NT2/D1 (cell line): ENCODE results near the gene CHRNA1.

Source experiments
- DNase-seq: peaks from one replicate; pipeline ENCODE4 v3.0.0-alpha.2; 2011; ENCODE audit warnings: low read depth, low spot score
- H3K27me3 ChIP-seq: 2 replicates; pipeline ENCODE4 v1.6.0; 2011; ENCODE audit warnings: mild to moderate bottlenecking; ENCODE audit not compliant: insufficient read length, insufficient read depth
- H3K36me3 ChIP-seq: 2 replicates; pipeline ENCODE4 v1.6.1; 2011; ENCODE audit warnings: mild to moderate bottlenecking, low read length, mixed read lengths; ENCODE audit not compliant: insufficient read depth, insufficient read length
- H3K4me1 ChIP-seq: 2 replicates; pipeline ENCODE4 v1.5.1; 2011; ENCODE audit not compliant: insufficient read depth, insufficient read length
- H3K4me3 ChIP-seq: 2 replicates; pipeline ENCODE4 v1.5.1; 2011; ENCODE audit warnings: low read depth; ENCODE audit not compliant: insufficient read length
- H3K9ac ChIP-seq: 2 replicates; pipeline ENCODE4 v1.6.0; 2011; ENCODE audit warnings: low read depth; ENCODE audit not compliant: insufficient read length
- H3K9me3 ChIP-seq: 2 replicates; pipeline ENCODE4 v1.5.1; 2011; ENCODE audit warnings: mild to moderate bottlenecking, low read length; ENCODE audit not compliant: insufficient read depth
- SUZ12 ChIP-seq: IDR thresholded peaks from 2 replicates; pipeline ENCODE4 v1.6.1; 2011; ENCODE audit not compliant: insufficient read length, insufficient read depth; ENCODE audit errors: extremely low read depth
- YY1 ChIP-seq: IDR thresholded peaks from 2 replicates; pipeline ENCODE4 v1.6.1; 2011; ENCODE audit not compliant: insufficient read length, insufficient read depth
- ZNF274 ChIP-seq: IDR thresholded peaks from 2 replicates; pipeline ENCODE4 v1.6.1; 2011; ENCODE audit warnings: mild to moderate bottlenecking, low read depth, low read length

The CHRNA1 gene

DNA sequence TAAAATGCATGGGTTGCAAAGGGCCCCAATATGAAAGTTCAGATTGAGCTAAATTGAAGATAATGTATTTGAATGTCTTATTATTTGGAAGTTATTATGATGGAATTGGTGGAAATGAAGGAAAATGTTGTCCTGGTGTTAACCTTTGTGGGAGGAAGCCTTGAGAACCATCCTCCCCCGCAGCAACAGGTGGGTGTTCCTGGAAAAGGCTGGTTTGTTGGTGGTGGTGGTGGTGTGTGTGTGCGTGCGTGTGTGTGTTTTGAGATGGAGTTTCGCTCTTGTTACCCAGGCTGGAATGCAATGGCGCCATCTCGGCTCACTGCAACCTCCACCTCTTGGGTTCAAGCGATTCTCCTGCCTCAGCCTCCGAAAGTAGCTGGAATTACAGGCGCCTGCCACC lies 36.2 kb downstream of the CHRNA1 start:
- no peaks in the 10 kb centered on the region for H3K27me3 ChIP-seq
- no peak for DNase-seq
- TF ChIP-seq ZNF274 (no peak), SUZ12 (no peak), YY1 (no peak)

DNA sequence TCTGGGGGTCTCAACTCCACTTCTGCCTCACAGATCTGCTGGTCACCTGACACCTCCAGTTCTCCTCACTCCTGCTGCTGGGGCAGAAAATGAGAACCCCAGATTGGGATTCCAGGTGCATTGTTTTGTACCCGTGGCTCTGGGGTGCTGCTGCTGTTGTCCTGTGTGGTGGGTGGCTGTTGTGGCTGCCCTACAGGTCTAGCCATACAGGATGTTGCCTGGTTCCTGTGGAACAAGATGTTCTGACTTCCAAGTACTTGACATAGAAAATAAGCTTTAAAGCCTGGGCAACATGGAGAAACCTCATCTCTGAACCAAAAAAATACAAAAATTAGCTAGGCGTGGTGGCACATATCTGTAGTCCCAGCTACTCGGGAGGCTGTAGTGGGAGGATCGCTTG lies 38.1 kb downstream of the CHRNA1 start:
- Histone ChIP-seq H3K4me3 (no peak overlapping the region), H3K9ac (no peak overlapping the region), H3K9me3 (peaks cover 10% of the 10 kb centered on the region; the same call in 1 of the 2 replicates), H3K36me3 (no peaks in the 10 kb centered on the region), H3K4me1 (no peaks in the 10 kb centered on the region), H3K27me3 (no peaks in the 10 kb centered on the region)
- TF ChIP-seq ZNF274 (no peak), SUZ12 (no peak), YY1 (no peak)
- DNase-seq: no peak

More for the DNA sequence above, 36.2 kb downstream of the CHRNA1 start:
- no peaks in the 10 kb centered on the region for H3K4me1 ChIP-seq
- no peak overlapping the region for H3K4me3 ChIP-seq
- H3K9me3 ChIP-seq: peaks cover 10% of the 10 kb centered on the region; the same call in 1 of the 2 replicates
- no peak overlapping the region for H3K9ac ChIP-seq
- H3K36me3 ChIP-seq: no peaks in the 10 kb centered on the region

DNA sequence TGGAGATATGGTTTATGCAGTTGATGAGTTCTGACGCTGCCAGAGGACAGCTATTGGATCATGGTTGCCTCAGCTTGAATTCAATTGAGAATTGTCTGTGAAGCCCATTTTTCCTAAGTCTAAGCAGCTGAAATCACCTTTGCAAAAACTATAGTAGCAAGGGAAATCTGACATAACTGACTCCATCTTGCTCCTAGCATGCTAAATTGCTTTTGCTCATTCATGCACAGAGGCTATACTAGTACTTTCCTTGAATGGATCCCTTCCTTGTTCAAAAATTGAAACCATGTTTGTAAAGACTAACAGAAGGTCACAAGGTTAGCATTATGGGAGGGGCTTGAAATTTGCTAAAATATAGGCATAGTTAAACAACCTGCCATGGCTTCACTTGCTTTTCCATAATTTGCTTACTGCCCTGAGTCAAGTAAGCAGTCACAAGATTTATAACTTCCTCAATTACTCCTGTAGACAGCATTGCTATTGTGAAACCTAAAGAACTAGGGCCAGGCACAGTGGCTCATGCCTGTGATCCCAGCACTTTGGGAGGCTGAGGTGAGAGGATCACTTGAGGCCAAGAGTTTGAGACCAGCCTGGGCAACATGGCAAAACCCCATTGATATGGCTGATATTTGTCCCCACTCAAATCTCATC lies 41.2 kb downstream of the CHRNA1 start:
- no peak for TF ChIP-seq YY1
- no peak for TF ChIP-seq ZNF274
- no peak for TF ChIP-seq SUZ12
- Histone ChIP-seq H3K27me3 (no peaks in the 10 kb centered on the region), H3K36me3 (no peaks in the 10 kb centered on the region), H3K4me3 (no peak overlapping the region), H3K9me3 (peaks cover 6% of the 10 kb centered on the region; the same call in 1 of the 2 replicates), H3K9ac (no peak overlapping the region), H3K4me1 (no peaks in the 10 kb centered on the region)
- no peak for DNase-seq

DNA sequence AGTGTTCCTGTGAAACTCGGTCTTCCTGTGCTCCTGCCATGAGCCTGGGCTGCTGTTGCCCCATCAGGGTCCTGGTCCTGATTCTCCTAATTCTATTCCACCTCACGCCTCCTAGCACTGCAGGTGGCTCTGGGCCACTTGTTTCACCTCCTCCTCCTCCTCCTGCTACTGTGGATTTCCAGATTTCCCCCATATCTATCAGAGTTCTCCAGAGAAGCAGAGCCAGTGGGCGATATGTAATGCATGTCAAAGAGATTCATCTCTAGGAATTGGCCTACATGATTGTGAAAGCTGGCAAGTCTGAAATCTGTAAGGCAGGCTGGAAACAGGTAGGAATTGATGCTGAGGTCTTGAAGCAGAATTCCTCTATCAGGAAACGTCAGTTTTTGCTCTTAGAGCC lies 45.3 kb downstream of the CHRNA1 start:
- peaks cover 6% of the 10 kb centered on the region; the same call in 1 of the 2 replicates for H3K9me3 ChIP-seq
- no peaks in the 10 kb centered on the region for H3K4me1 ChIP-seq
- no peak overlapping the region for H3K9ac ChIP-seq
- no peaks in the 10 kb centered on the region for H3K36me3 ChIP-seq
- no peak overlapping the region for H3K4me3 ChIP-seq
- DNase-seq: no peak
- H3K27me3 ChIP-seq: no peaks in the 10 kb centered on the region
- TF ChIP-seq YY1: no peak
- TF ChIP-seq SUZ12: no peak
- no peak for TF ChIP-seq ZNF274

DNA sequence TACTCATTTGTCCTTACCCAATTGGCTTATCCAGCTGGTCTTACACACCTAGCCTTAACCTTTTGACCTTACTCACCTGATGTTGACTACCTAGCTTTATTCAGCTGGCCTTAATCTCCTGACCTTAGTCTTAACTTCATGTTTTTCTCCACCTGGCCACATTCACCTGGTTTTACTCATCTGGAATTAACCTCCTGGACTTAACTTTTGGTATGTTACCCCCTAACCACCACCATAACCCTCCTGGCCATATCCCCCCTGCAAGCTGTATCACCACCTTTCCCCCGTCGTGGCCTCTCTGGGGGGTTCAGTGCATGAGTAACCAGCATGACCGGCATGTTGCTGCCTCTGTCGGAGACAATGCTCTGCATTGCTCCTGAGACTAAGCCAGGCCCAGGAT lies 45.7 kb downstream of the CHRNA1 start:
- no peak for DNase-seq
- Histone ChIP-seq H3K4me1 (no peaks in the 10 kb centered on the region), H3K9me3 (peaks cover 6% of the 10 kb centered on the region; the same call in 1 of the 2 replicates), H3K9ac (no peak overlapping the region), H3K27me3 (no peaks in the 10 kb centered on the region), H3K4me3 (no peak overlapping the region), H3K36me3 (no peaks in the 10 kb centered on the region)
- no peak for TF ChIP-seq ZNF274

DNA sequence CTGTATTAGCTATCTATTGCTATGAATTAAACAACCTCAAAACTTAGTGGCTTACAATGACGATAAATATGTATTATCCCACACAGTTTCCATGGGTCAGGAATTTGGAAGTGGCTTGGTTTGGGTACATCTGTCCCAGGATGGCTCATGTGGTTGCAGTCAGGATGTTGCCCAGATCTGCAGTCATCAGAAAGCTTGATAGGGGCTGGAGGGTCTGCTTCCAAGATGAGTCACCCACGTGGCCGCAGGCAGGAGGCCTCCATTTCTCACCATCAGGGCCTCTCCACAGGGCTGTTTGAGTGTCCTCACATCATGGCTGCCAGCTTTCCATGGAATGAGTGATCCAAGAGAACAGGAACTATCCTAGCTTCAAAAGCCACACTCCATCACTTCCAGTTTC lies 46.4 kb downstream of the CHRNA1 start:
- Histone ChIP-seq H3K9ac (no peak overlapping the region), H3K9me3 (peaks cover 6% of the 10 kb centered on the region; the same call in 1 of the 2 replicates), H3K4me3 (no peak overlapping the region), H3K27me3 (no peaks in the 10 kb centered on the region), H3K4me1 (no peaks in the 10 kb centered on the region), H3K36me3 (no peaks in the 10 kb centered on the region)
- DNase-seq: no peak
- TF ChIP-seq SUZ12 (no peak), ZNF274 (no peak), YY1 (no peak)

DNA sequence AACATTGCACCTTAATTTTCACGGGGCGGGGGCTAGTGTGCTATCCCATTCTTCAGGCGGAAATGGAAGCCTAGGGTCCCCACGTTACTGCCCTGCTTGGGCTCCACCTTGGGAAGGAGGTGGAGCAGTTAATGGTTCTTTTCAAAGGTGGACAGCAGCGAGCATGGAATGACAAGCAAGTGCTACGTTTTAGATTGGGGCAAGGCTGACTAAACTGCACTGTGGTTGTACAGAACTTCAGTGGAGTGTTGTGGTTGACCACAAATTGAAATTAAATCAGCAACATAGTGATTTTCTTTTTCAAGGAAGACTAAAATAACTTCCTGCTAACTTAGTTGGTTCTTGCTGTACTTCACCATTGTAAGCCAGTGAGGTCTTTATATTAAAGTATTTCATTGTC lies 47.0 kb downstream of the CHRNA1 start:
- H3K27me3 ChIP-seq: no peaks in the 10 kb centered on the region
- H3K36me3 ChIP-seq: no peaks in the 10 kb centered on the region
- TF ChIP-seq ZNF274 (no peak), SUZ12 (no peak), YY1 (no peak)
- DNase-seq: no peak
- H3K4me1 ChIP-seq: no peaks in the 10 kb centered on the region
- peaks cover 6% of the 10 kb centered on the region; the same call in 1 of the 2 replicates for H3K9me3 ChIP-seq
- no peak overlapping the region for H3K4me3 ChIP-seq
- no peak overlapping the region for H3K9ac ChIP-seq
